Eye (tissue), 1 donor: Measurements from ENCODE around the gene UQCRFS1.
A peak's percentile ranks its signal among the peaks of the same experiment; 100 is the strongest.
"Not testable (repeated sequence)": the region's sequence is repeated elsewhere in the genome, so short reads cannot be mapped to it uniquely, and the experiment has no call there.

Experiments
- DNase-seq: peaks from one replicate; pipeline ENCODE4 v3.0.0-alpha.2; 2015

UQCRFS1 gene

GRCh38 chr19:29212356-29212647, 649 bp downstream of the UQCRFS1 start:
- DNase-seq, result no peak

- peak; percentile 8 for DNase-seq
Observed at GRCh38 chr19:29211562-29212355, 1.2 kb downstream of the UQCRFS1 start.

GRCh38 chr19:29211041-29211440, 1.9 kb downstream of the UQCRFS1 start:
- DNase-seq, result not testable (repeated sequence)

GRCh38 chr19:29210502-29210901, 2.4 kb downstream of the UQCRFS1 start:
- not testable (repeated sequence) for DNase-seq

GRCh38 chr19:29207403-29208187, 5.4 kb downstream of the UQCRFS1 start:
- not testable (repeated sequence) for DNase-seq

- DNase-seq, result no peak
Observed at GRCh38 chr19:29206453-29206852, 6.5 kb downstream of the UQCRFS1 start.

GRCh38 chr19:29202281-29202680, 10.7 kb downstream of the UQCRFS1 start:
- DNase-seq, result no peak

GRCh38 chr19:29201855-29202254, 11.1 kb downstream of the UQCRFS1 start:
- DNase-seq, result no peak

- no peak for DNase-seq
Observed at GRCh38 chr19:29194658-29195057, 18.3 kb downstream of the UQCRFS1 start.

GRCh38 chr19:29193155-29193554, 19.8 kb downstream of the UQCRFS1 start:
- DNase-seq, result no peak

GRCh38 chr19:29191005-29191404, 21.9 kb downstream of the UQCRFS1 start:
- DNase-seq, result no peak

- DNase-seq, result no peak
Observed at GRCh38 chr19:29189033-29189360, 24.0 kb downstream of the UQCRFS1 start.

GRCh38 chr19:29188289-29189032, 24.5 kb downstream of the UQCRFS1 start:
- no peak for DNase-seq

- DNase-seq, result no peak
Observed at GRCh38 chr19:29187676-29188075, 25.3 kb downstream of the UQCRFS1 start.

GRCh38 chr19:29185427-29185826, 27.5 kb downstream of the UQCRFS1 start:
- peak; percentile 10 for DNase-seq

- no peak for DNase-seq
Observed at GRCh38 chr19:29176981-29177754, 35.8 kb downstream of the UQCRFS1 start.

- DNase-seq, result no peak
Observed at GRCh38 chr19:29173896-29174295, 39.1 kb downstream of the UQCRFS1 start.

GRCh38 chr19:29172302-29172701, 40.6 kb downstream of the UQCRFS1 start:
- DNase-seq, result no peak

- DNase-seq, result no peak
Observed at GRCh38 chr19:29171525-29171924, 41.4 kb downstream of the UQCRFS1 start.

GRCh38 chr19:29170554-29170953, 42.4 kb downstream of the UQCRFS1 start:
- DNase-seq, result no peak

GRCh38 chr19:29162694-29163093, 50.3 kb downstream of the UQCRFS1 start:
- DNase-seq, result no peak

- DNase-seq, result no peak
Observed at GRCh38 chr19:29155683-29156082, 57.3 kb downstream of the UQCRFS1 start.
